Measurements from ENCODE around the gene FAM120B. TPM values are rescaled to one million over a fixed set of nuclear protein-coding genes. Genes with fewer than 3 reads are reported as not detected.

The FAM120B gene
- total RNA-seq, 1 experiment from 2014 or later = 15.2 TPM

GRCh38 chr6:170450916-170451761 lies 144.6 kb downstream of the FAM120B start (continued):
- no peak for TF ChIP-seq PREB (CRISPR knock-in tag; IDR thresholded peaks at IDR 0.05; ENCODE audit: borderline replicate concordance)
- TF ChIP-seq FOXP1 (CRISPR knock-in tag; IDR thresholded peaks at IDR 0.05; ENCODE audit: borderline replicate concordance) = no peak
- no peak for TF ChIP-seq MXD4 (CRISPR knock-in tag; IDR thresholded peaks at IDR 0.05; ENCODE audit: borderline replicate concordance)
- TF ChIP-seq SMAD3 (CRISPR knock-in tag; IDR thresholded peaks at IDR 0.05; ENCODE audit: borderline replicate concordance) = no peak
- TF ChIP-seq CREM (CRISPR knock-in tag; IDR thresholded peaks at IDR 0.05) = no peak
- no peak for TF ChIP-seq NFE2L1 (CRISPR knock-in tag; IDR thresholded peaks at IDR 0.05)
- TF ChIP-seq TP53 (CRISPR knock-in tag; IDR thresholded peaks at IDR 0.05) = no peak
- no peak for TF ChIP-seq ZSCAN18 (CRISPR knock-in tag; IDR thresholded peaks at IDR 0.05)
- no peak for TF ChIP-seq NFYB (CRISPR knock-in tag; conservative IDR thresholded peaks at IDR 0.05; ENCODE audit: low read depth)
- TF ChIP-seq SOX15 (CRISPR knock-in tag; IDR thresholded peaks at IDR 0.05) = no peak
- no peak for TF ChIP-seq USF1 (CRISPR knock-in tag; IDR thresholded peaks at IDR 0.05)
- TF ChIP-seq PRRX2 (CRISPR knock-in tag; IDR thresholded peaks at IDR 0.05) = no peak
- no peak for TF ChIP-seq ZNF317 (CRISPR knock-in tag; IDR thresholded peaks at IDR 0.05; ENCODE audit: borderline replicate concordance, low read depth)
- no peak for TF ChIP-seq TEAD1 (CRISPR knock-in tag; IDR thresholded peaks at IDR 0.05)

- CTCF ChIA-PET = no interaction called here
- Mint-ChIP-seq H3K4me1 (peaks cover 4% of the 10 kb centered on the region; the same call in 1 of the 2 replicates), H3K36me3 (no peaks in the 10 kb centered on the region), H3K27me3 (ENCODE audit: low read depth) (no peaks in the 10 kb centered on the region), H3K27ac (no peak overlapping the region), H3K9me3 (no peaks in the 10 kb centered on the region), H3K4me3 (no peak overlapping the region)
- ATAC-seq = no peak
- no peak for DNase-seq (ENCODE audit: low spot score)
- POLR2A ChIA-PET = no interaction called here
- TF ChIP-seq HMGXB4 (CRISPR knock-in tag; IDR thresholded peaks at IDR 0.05) (no peak), ZNF396 (CRISPR knock-in tag; IDR thresholded peaks at IDR 0.05; ENCODE audit: borderline replicate concordance) (no peak), FOXK1 (CRISPR knock-in tag; IDR thresholded peaks at IDR 0.05) (no peak), KAT7 (CRISPR knock-in tag; IDR thresholded peaks at IDR 0.05; ENCODE audit: borderline replicate concordance) (no peak), RELA (CRISPR knock-in tag; IDR thresholded peaks at IDR 0.05; ENCODE audit: borderline replicate concordance) (no peak), ZNF423 (CRISPR knock-in tag; IDR thresholded peaks at IDR 0.05) (no peak), ZNF281 (CRISPR knock-in tag; IDR thresholded peaks at IDR 0.05) (no peak), ZNF532 (CRISPR knock-in tag; IDR thresholded peaks at IDR 0.05; ENCODE audit: borderline replicate concordance) (no peak)
Measured at GRCh38 chr6:170451762-170452651, 145.4 kb downstream of the FAM120B start.

All from WTC11 (cell line).